ENCODE data around the gene PRM3. TPM values are rescaled to one million over a fixed set of nuclear protein-coding genes. Genes with fewer than 3 reads are reported as not detected.

PRM3 gene
- total RNA-seq, 4 donors from 2014 or later = not detected

GRCh38 chr16:11303405-11304138 lies 30.1 kb upstream of the PRM3 start:
- H3K4me3 ChIP-seq = no peak overlapping the region
- WGBS, 2 donors = 33 to 69% methylated on average over 15 to 18 of the region's 18 CpGs
- no peak for DNase-seq

DNA sequence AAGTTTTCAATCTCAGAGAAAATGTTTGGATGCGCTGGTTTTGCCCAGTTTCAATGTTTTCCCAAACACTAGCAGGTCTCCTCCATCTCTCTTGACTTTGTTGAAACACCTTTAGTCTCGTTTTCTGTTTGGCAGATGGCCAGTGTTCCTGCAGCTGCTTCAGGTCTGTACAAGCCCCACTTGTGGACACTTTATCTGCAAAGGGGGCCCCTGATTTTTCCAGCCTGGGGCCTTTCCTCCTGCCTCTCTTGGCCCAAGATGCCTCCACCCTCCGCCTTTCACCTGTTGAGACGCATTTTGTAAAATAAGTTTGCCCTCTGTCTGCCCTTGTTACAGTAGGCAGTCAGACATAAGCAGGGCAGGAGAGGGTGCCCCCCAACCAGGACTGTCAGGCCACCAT lies 29.5 kb upstream of the PRM3 start:
- TF ChIP-seq, protein P1, sequence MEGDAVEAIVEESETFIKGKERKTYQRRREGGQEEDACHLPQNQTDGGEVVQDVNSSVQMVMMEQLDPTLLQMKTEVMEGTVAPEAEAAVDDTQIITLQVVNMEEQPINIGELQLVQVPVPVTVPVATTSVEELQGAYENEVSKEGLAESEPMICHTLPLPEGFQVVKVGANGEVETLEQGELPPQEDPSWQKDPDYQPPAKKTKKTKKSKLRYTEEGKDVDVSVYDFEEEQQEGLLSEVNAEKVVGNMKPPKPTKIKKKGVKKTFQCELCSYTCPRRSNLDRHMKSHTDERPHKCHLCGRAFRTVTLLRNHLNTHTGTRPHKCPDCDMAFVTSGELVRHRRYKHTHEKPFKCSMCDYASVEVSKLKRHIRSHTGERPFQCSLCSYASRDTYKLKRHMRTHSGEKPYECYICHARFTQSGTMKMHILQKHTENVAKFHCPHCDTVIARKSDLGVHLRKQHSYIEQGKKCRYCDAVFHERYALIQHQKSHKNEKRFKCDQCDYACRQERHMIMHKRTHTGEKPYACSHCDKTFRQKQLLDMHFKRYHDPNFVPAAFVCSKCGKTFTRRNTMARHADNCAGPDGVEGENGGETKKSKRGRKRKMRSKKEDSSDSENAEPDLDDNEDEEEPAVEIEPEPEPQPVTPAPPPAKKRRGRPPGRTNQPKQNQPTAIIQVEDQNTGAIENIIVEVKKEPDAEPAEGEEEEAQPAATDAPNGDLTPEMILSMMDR (IDR thresholded peaks at IDR 0.05) = no peak
- no peak for TF ChIP-seq POLR2A (IDR thresholded peaks at IDR 0.05)
- no peak overlapping the region for H3K27ac ChIP-seq
- WGBS, 2 donors = 49 to 58% methylated on average over 3 to 4 of the region's 4 CpGs

More at GRCh38 chr16:11303405-11304138, 30.1 kb upstream of the PRM3 start:
- H3K9me3 ChIP-seq = no peaks in the 10 kb centered on the region
- H3K27ac ChIP-seq = no peak overlapping the region
- H3K27me3 ChIP-seq = no peaks in the 10 kb centered on the region
- H3K36me3 ChIP-seq = no peaks in the 10 kb centered on the region
- TF ChIP-seq, protein P1 (IDR thresholded peaks at IDR 0.05) = no peak
- no peak for TF ChIP-seq POLR2A (IDR thresholded peaks at IDR 0.05)
- H3K4me1 ChIP-seq = peaks cover 0 to 36% (median 10%) of the 10 kb centered on the region in 3 donors
- intact Hi-C loops (cut with DNase I) = no loop called here

DNA sequence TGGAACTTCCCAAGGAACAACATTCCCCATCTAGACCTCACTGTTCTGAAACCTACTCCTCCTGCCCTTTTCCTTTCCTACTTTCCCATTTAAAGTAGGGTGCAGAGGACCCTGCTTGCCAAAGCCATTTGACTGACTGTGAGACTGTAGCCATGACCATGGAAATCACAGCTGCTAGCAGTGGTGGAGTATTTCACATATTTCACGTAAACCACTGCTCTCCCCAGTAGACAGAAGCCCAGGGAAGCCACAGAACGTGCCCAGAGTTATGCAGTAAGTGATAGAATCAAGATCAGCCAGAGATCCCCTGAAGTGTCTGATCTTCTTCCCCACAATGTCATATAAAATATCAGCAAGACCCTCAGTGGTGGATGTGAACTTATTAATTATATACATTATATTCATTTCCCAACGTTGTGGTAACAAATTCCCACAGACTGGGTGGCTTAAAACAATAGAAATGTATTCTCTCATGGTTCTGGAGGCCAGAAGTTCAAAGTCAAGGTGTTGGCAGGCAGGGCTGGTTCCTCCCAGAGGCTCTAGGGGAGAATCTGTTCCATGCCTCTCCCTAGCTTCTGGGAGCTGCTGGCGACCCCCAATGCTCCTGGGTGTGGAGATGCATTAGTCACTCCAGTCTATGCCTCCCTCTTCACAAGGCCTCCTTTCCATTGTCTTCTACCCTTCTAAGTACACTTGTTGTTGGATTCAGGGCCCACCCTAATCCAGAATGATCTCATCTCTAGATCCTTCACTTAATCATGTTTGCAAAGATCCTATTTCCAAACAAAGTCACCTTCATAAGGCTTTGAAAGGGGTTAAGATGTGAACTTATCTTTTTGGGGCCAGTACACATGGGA lies 28.4 kb upstream of the PRM3 start:
- no peaks in the 10 kb centered on the region for H3K9me3 ChIP-seq
- H3K27me3 ChIP-seq = no peaks in the 10 kb centered on the region
- no peak overlapping the region for H3K4me3 ChIP-seq
- no peak for TF ChIP-seq POLR2A (IDR thresholded peaks at IDR 0.05)
- TF ChIP-seq, protein P1 (IDR thresholded peaks at IDR 0.05) = no peak
- H3K27ac ChIP-seq = no peak overlapping the region
- 56 to 61% methylated on average over 4 of the region's 4 CpGs for WGBS, 2 donors
- intact Hi-C loops (cut with DNase I) = no loop called here
- no peak for DNase-seq
- peaks cover 13 to 48% (median 21%) of the 10 kb centered on the region in 3 donors for H3K4me1 ChIP-seq
- H3K36me3 ChIP-seq = no peaks in the 10 kb centered on the region

More for the DNA sequence above, 29.5 kb upstream of the PRM3 start:
- DNase-seq = no peak
- H3K27me3 ChIP-seq = no peaks in the 10 kb centered on the region
- H3K36me3 ChIP-seq = no peaks in the 10 kb centered on the region
- intact Hi-C loops (cut with DNase I) = no loop called here
- H3K9me3 ChIP-seq = no peaks in the 10 kb centered on the region
- H3K4me3 ChIP-seq = no peak overlapping the region
- H3K4me1 ChIP-seq = peaks cover 2 to 42% (median 10%) of the 10 kb centered on the region in 3 donors

- intact Hi-C loops (cut with DNase I) = no loop called here
- TF ChIP-seq, protein P1 (IDR thresholded peaks at IDR 0.05) = no peak
- no peak for TF ChIP-seq POLR2A (IDR thresholded peaks at IDR 0.05)
- WGBS, 2 donors = 75 to 81% methylated on average over 7 of the region's 7 CpGs
- DNase-seq = no peak
- Histone ChIP-seq H3K4me3 (no peak overlapping the region), H3K9me3 (no peaks in the 10 kb centered on the region), H3K27me3 (no peaks in the 10 kb centered on the region), H3K4me1 (peaks cover 16 to 53% (median 22%) of the 10 kb centered on the region in 3 donors), H3K36me3 (no peaks in the 10 kb centered on the region), H3K27ac (no peak overlapping the region)
These were observed 27.1 kb upstream of the PRM3 start for GRCh38 chr16:11300560-11300892.
